Esophagus muscularis mucosa (tissue), 3 donors: ENCODE results near the gene RETREG2.

Experiments used
- CTCF ChIP-seq, 3 experiments: fragments of 200-600 bp in 2 of 3; fragments of 450-650 bp in 1 of 3; sonication (generic) in 2 of 3; IDR thresholded peaks; one replicate each; pipeline ENCODE4 v1.5.1; 2017 to 2019; ENCODE audit warnings: antibody characterized with exemption in 3 of 3, mild to moderate bottlenecking in 2 of 3, moderate library complexity in 1 of 3
- POLR2A ChIP-seq: fragments of 450-650 bp; IDR thresholded peaks from one replicate; pipeline ENCODE4 v1.6.1; 2017; ENCODE audit warnings: antibody characterized with exemption, moderate library complexity, mild to moderate bottlenecking, low read depth

GRCh38 chr2:219214141-219214540, 36.1 kb downstream of the RETREG2 start:
- TF ChIP-seq CTCF (IDR thresholded peaks at IDR 0.05): no peak
- no peak for TF ChIP-seq POLR2A
